Body of pancreas (tissue), 4 donors: Measurements from ENCODE around the gene MAP2K1. TPM values are rescaled to one million over a fixed set of nuclear protein-coding genes. Genes with fewer than 3 reads are reported as not detected.

Source experiments
- ATAC-seq: fragments of 150-250 bp; one replicate; pipeline ENCODE4 v1.9.1; 2016
- DNase-seq, 4 donors: peaks; one replicate each; pipeline ENCODE4 v3.0.0-alpha.2; 2019
- H3K27ac ChIP-seq, 4 donors: fragments of 200-600 bp; sonication (generic); 1 replicate in 3 of 4; 2 replicates in 1 of 4; pipeline versions ENCODE4 v1.5.1 to v1.6.1; 2016 to 2019; ENCODE audit warnings: mild to moderate bottlenecking in 1 of 4, mixed read lengths in 1 of 4, moderate library complexity in 1 of 4
- H3K27me3 ChIP-seq, 2 donors: fragments of 200-600 bp; sonication (generic); one replicate each; pipeline ENCODE4 v1.6.0; 2016; ENCODE audit warnings: mild to moderate bottlenecking in 1 of 2
- H3K36me3 ChIP-seq, 2 donors: fragments of 200-600 bp; sonication (generic); replicated peaks in 1 of 2; 2 replicates each; pipeline ENCODE4 v1.5.1; 2016; ENCODE audit warnings: low read depth in 2 of 2; ENCODE audit not compliant: insufficient read depth in 1 of 2
- H3K4me1 ChIP-seq: fragments of 200-600 bp; sonication (generic); one replicate; pipeline ENCODE4 v1.6.0; 2016
- H3K4me3 ChIP-seq, 2 donors: fragments of 200-600 bp; sonication (generic); 1 replicate in 1 of 2; 2 replicates in 1 of 2; pipeline ENCODE4 v1.5.1; 2016 to 2019
- H3K9me3 ChIP-seq, 3 donors: fragments of 200-600 bp; sonication (generic); 1 replicate in 2 of 3; 2 replicates in 1 of 3; pipeline ENCODE4 v1.5.1; 2016
- CTCF ChIP-seq, 7 experiments: fragments of 450-650 bp in 4 of 7; fragments of 200-600 bp in 3 of 7; sonication (generic) in 3 of 7; IDR thresholded peaks; one replicate each; pipeline ENCODE4 v1.5.1; 2016 to 2019; ENCODE audit warnings: antibody characterized with exemption in 7 of 7
- POLR2A ChIP-seq, 3 donors: fragments of 450-650 bp; IDR thresholded peaks; one replicate each; pipeline ENCODE4 v1.6.1; 2016; ENCODE audit warnings: antibody characterized with exemption in 3 of 3, mild to moderate bottlenecking in 2 of 3
- WGBS, 2 donors: methylation state at CpG; one replicate each; pipeline ENCODE4 v1.1.5; 2017; 5-methylcytosine and 5-hydroxymethylcytosine counted together
- intact Hi-C: fragments of 100-400 bp; cut with DNase I; formaldehyde crosslinking; loops from one replicate; pipeline ENCODE4 v1.15.1; 2023
- total RNA-seq, 2 donors: library from RNA; depleted of rRNA; stranded (reverse); fragments of >200 nt; gene quantifications; one replicate each; pipeline ENCODE4 v1.1.0, GENCODE V29; 2016

MAP2K1 gene
- total RNA-seq, 2 donors from 2014 or later: 25.2 to 29.0 TPM

GRCh38 chr15:66472176-66472999 lies 85.7 kb downstream of the MAP2K1 start:
- H3K4me1 ChIP-seq: no peaks in the 10 kb centered on the region
- no peaks in the 10 kb centered on the region for H3K9me3 ChIP-seq
- H3K27me3 ChIP-seq: no peaks in the 10 kb centered on the region
- intact Hi-C loops: no loop called here
- WGBS, 2 donors: 67 to 84% methylated on average over 8 of the region's 8 CpGs
- H3K27ac ChIP-seq: peak overlapping the region in 3 of 4 donors; percentile 24 to 64 (median 54)
- no peak overlapping the region for H3K4me3 ChIP-seq
- TF ChIP-seq CTCF (IDR thresholded peaks at IDR 0.05) (no peak), POLR2A (IDR thresholded peaks at IDR 0.05) (no peak)
- no peaks in the 10 kb centered on the region for H3K36me3 ChIP-seq
- DNase-seq (no peak), ATAC-seq (peak; percentile 62)

GRCh38 chr15:66474135-66474534 lies 87.4 kb downstream of the MAP2K1 start:
- intact Hi-C loops: no loop called here
- H3K27me3 ChIP-seq: no peaks in the 10 kb centered on the region
- no peak for TF ChIP-seq POLR2A (IDR thresholded peaks at IDR 0.05)
- TF ChIP-seq CTCF (IDR thresholded peaks at IDR 0.05): no peak
- no peaks in the 10 kb centered on the region for H3K36me3 ChIP-seq
- no peaks in the 10 kb centered on the region for H3K4me1 ChIP-seq
- no peak for DNase-seq
- H3K4me3 ChIP-seq: no peak overlapping the region
- no peak for ATAC-seq
- H3K9me3 ChIP-seq: no peaks in the 10 kb centered on the region
- no peak overlapping the region for H3K27ac ChIP-seq
- 72 to 91% methylated on average over 2 of the region's 2 CpGs for WGBS, 2 donors

GRCh38 chr15:66474963-66475362 lies 88.3 kb downstream of the MAP2K1 start:
- H3K27ac ChIP-seq: no peak overlapping the region
- TF ChIP-seq POLR2A (IDR thresholded peaks at IDR 0.05): no peak
- no peak for TF ChIP-seq CTCF (IDR thresholded peaks at IDR 0.05)
- no peak overlapping the region for H3K4me3 ChIP-seq
- 94% methylated on average over 3 of the region's 3 CpGs for WGBS, 2 donors
- no peaks in the 10 kb centered on the region for H3K4me1 ChIP-seq
- no peaks in the 10 kb centered on the region for H3K9me3 ChIP-seq
- no peak for DNase-seq
- intact Hi-C loops: no loop called here
- H3K36me3 ChIP-seq: no peaks in the 10 kb centered on the region
- no peaks in the 10 kb centered on the region for H3K27me3 ChIP-seq
- no peak for ATAC-seq

GRCh38 chr15:66476535-66476934 lies 89.8 kb downstream of the MAP2K1 start:
- 92 to 94% methylated on average over 4 of the region's 4 CpGs for WGBS, 2 donors
- TF ChIP-seq CTCF (IDR thresholded peaks at IDR 0.05) (no peak), POLR2A (IDR thresholded peaks at IDR 0.05) (no peak)
- Histone ChIP-seq H3K4me1 (no peaks in the 10 kb centered on the region), H3K27ac (no peak overlapping the region), H3K27me3 (no peaks in the 10 kb centered on the region), H3K4me3 (no peak overlapping the region), H3K36me3 (no peaks in the 10 kb centered on the region), H3K9me3 (no peaks in the 10 kb centered on the region)
- intact Hi-C loops: no loop called here
- ATAC-seq: no peak
- no peak for DNase-seq

- Histone ChIP-seq H3K27me3 (no peaks in the 10 kb centered on the region), H3K9me3 (no peaks in the 10 kb centered on the region), H3K4me1 (no peaks in the 10 kb centered on the region), H3K4me3 (no peak overlapping the region), H3K27ac (no peak overlapping the region), H3K36me3 (no peaks in the 10 kb centered on the region)
- ATAC-seq (no peak), DNase-seq (no peak)
- intact Hi-C loops: no loop called here
- no peak for TF ChIP-seq POLR2A (IDR thresholded peaks at IDR 0.05)
- TF ChIP-seq CTCF (IDR thresholded peaks at IDR 0.05): no peak
- WGBS, 2 donors: 94% methylated on average over 2 of the region's 2 CpGs
These were observed 90.3 kb downstream of the MAP2K1 start for GRCh38 chr15:66477011-66477410.
